GM19035 (cell line): ENCODE results near the gene AKAP12.
"Not testable (repeated sequence)": the region's sequence is repeated elsewhere in the genome, so short reads cannot be mapped to it uniquely, and the experiment has no call there.

ENCODE experiments used
- ATAC-seq: cut with Tn5 transposase; IDR thresholded peaks from one replicate; pipeline ENCODE4 v1.9.1; 2021; ENCODE audit not compliant: unreplicated experiment

Gene AKAP12

DNA sequence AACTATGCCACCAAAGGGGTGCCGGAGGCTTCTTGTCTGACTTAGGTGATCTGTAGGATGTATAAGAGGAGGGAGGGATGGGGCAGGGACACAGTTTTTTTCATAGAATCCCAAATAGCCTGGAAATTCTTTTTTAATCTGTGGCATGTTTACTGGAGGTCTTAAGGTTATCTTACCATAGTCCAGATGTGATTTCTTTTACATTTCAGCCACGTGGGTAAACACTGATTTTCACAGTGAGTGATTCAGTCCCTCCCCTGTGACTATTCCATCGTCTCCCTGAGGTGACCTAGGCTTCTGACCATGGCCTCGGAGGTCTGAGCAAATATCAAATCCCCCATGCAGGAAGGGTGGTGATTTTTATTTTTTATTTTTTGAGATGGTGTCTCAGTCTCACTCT, 67.7 kb downstream of the AKAP12 start:
- ATAC-seq, result no peak

DNA sequence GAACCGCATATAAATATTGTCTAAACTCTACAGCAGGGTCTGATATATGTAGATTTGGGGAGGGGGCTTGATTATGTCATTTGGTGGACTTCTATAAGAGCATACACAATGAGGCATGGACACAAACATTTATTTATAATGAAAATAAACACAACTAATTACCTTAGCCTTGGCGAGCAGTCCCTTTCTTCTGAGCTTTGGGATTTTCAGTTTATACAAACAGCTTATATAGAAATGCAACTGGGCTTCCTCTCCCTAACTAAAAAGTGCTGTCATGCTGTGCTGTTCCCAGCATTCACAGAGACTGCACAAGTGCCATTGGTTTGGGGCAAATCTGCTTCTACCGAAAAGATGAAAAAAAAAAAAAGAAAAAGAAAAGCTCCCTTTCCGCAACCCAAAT, 69.9 kb downstream of the AKAP12 start:
- ATAC-seq, result no peak

DNA sequence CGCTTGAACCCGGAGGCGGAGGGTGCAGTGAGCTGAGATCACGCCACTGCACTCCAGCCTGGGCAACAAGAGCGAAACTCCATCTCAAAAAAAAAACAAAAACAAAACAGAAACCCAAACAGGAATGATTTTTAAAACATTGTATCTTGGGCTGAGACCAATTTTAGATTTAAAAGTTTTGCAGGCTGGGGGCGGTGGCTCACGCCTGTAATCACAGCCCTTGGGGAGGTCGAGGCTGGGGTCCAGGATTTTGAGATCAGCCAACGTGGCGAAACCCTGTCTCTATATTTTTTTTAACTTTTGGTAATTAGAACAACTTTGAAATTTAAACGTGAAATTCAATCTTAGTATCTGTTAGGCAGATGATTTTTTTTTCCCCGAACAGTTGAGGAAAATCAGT, 70.5 kb downstream of the AKAP12 start:
- no peak for ATAC-seq

DNA sequence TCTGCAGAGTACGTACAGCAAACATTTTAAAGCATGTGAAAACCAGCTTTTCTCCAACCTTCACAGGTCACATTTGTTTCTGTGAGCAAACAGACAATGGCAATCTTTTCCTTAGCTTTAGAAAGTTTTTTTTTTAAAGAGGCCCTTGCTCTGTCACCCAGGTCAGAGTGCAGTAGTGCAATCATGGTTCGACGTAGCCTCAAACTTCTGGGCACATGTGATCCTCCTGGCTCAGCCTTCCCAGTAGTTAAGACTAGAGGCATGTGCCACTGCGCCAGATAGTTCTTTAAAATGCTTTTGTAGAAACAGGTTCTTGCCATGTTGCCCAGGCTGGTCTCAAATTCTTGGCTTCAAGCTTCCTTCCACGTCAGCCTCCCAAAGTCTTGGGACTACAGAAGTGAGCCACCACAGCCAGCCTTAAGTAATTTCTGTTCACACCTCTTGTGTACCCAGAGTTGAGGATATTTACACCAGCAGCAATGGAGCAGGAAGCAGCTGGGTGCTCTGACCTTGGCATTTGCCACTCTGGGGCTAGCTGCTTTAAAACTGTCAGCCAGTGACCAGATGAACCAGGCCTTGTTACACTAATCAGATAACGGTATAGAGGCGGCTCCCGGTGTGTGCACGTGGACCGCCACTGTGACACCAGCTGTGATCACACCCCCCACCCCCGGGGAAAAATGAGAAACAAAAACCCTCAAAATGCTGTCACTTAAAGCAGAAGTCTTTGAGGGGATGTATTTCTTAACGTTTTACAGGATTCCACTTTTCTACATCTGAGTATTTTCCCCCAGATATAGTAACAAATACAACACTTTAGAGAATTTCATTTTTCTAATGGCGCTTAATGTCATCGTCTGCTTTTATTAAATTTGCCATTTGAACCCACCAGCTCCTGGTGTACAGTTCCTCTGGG, 71.3 kb downstream of the AKAP12 start:
- ATAC-seq, result no peak

DNA sequence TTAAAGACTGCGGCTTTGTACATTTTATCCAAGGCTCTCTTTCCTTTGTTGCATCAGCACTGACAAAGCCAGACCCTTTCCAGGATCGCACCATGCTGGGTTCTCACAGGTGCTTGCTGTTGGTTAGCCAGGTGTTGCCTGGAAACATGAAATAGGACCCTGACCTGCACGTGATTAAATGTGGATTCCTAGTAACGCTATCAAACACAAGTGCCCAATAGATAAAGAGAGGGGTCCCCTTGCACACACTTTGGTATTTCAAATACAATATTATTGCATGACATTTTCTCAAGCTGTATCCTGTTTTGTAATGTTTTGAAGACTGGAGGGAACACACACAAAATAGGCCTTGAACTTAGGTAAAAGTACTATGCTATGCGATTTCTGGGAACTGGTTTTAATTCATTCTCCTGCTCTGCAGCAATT, 73.3 kb downstream of the AKAP12 start:
- ATAC-seq, result no peak

DNA sequence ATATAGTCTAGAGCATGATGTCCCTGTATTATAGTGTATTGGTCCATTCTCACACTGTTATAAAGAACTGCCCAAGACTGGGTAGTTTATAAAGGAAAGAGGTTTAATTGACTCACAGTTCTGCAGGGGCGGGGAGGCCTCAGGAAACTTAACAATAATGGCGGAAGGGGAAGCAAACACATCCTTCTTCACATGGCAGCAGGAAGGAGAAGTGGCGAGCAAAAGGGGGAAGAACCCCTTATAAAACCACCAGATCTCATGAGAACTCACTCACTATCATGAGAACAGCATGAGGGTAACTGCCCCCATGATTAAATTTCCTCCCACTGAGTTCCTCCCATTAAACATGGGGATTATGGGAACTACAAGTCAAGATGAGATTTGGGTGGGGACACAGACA, 75.9 kb downstream of the AKAP12 start:
- ATAC-seq, result not testable (repeated sequence)

DNA sequence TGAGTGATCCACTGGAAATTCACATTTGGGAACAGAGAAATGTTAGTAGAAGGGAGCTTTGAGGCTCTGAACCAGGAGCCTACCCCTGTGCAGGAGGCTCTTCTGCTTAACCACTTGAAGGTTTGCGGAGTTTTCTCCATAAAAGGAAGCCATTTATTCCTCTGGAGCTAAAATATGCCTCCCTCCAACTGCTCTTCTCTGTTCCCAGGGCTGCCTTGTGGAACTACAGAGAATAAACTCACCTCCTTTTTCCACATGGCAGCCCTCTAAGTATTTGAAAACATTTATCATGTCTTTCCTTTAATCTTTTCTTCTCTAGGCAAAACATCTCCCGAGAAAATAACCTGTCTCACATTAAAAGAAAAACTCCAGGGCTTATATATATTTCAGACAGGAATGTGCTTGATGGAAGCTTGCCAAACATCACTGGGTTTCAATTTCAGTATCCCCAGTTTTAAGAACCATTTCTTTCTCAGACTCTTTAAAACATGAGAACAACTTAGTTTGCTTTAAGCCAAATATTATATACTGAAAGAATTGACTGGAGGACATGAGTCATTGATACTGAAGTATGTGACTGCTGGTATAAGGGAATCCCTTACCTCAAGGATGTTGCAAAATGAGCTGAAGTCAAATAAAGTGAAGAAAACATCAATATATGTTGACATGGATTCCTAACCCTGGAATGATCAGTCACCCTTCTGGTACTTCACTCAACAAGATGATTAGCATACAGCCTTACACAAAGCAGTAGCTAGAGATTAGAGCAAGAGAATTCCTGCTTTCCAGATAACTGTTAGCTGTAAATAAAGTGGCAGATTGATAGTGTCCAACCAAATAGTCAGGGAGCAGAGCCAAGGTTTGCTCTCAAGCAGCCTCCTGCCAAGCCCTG, 77.6 kb downstream of the AKAP12 start:
- ATAC-seq, result no peak

DNA sequence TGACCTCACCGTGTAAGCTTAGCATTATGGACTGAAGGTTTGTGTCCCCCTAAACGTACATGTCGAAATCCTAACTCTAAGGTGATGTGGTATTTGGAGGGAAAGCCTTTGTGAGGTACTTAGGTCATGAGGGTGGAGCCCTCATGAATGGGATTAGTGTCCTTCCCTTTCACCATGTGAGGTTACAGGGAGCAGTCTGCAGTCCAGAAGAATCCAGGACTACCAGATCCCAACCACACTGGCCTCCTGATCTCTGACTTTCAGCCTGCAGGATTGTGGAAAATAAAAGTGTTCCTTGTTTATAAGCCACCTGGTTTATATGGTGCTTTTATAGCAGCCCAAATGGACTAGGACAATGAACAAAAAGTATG, 78.2 kb downstream of the AKAP12 start:
- ATAC-seq, result no peak

DNA sequence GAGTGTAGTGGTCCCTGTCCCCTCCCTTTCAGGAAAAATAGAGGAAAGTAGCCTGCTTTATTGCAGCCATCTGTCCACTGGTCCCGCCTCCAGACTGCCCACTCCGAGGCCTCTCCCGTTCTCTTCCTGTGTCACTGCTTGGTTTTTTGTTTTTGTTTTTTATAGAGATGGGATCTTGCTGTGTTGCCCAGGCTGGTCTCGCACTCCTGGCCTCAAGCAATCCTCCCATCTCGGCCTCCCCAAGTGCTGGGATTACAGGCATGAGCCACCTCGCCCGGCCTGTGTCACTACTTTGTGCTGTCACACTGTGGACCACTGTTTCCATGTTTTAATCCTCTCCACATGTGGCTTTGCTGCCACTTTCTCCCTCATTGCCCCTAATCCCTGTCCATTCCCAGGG, 80.4 kb downstream of the AKAP12 start:
- ATAC-seq, result no peak

DNA sequence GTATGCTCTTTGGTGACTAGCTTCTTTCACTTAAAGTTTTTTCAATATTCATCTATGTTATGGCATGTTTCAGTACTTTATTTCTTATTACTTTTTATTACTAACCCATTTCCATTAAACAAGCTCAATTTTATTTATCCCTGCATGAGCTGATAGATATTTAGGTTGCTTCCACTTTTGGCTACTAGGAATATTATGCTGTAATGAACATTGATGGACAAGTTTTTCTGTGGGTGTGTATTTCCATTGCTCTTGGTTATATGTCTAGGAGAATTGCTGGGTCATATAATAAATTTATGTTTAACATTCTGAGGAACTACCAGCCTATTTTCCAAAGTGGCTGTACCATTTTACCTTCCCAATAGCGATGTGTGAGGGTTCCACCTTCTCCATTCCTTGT, 81.7 kb downstream of the AKAP12 start:
- ATAC-seq, result no peak

DNA sequence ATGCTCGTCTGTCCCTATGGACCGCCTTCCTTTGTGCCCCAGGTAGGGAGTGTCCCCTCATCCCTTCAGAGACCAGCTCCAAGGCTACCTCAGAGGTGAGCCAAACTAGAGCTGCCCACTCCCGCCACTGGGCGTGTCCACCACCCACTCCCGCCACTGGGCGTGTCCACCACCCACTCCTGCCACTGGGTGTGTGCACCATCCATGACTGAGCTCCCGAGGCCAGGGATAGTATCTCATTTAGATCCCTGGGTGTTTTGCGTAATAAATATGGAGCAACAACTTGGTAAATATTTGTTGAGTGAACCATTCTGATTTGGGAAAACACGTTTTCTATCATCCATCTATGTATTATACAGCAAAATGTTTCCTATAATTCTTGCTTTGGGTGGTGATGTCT, 82.8 kb downstream of the AKAP12 start:
- no peak for ATAC-seq

DNA sequence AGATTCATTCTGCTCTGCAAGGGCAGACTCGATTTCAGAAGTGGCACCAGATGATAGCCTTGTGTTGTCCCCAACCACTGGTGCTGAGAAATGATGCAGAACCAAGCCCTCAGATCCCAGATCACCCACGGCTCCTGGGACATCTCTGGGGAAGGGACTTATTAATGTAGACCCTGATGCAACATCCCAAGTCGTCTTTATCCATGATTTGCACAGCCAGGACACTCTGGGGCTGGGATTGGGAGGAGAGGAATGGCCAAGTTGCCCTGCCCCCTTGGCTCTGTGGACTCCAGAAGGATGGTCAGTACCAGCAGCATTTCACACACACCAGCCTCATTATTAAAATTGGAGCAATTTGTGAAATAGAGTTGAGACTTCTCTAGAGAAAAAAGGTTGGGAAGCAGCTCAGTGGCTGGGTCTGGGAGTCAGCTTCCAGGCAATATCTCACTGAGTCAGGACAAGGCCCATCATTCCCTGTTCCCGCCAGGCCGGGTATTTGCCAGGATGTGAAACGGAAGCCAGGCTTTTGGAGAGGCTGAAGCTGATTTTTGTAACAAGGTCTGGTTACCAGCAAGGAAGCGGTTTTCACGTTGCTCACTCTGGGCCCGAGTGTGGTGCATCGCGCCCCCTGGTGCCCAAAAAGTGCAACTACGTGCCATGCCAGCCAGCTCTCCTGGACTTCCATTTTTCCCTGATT, 84.2 kb downstream of the AKAP12 start:
- ATAC-seq, result peak; percentile 67

DNA sequence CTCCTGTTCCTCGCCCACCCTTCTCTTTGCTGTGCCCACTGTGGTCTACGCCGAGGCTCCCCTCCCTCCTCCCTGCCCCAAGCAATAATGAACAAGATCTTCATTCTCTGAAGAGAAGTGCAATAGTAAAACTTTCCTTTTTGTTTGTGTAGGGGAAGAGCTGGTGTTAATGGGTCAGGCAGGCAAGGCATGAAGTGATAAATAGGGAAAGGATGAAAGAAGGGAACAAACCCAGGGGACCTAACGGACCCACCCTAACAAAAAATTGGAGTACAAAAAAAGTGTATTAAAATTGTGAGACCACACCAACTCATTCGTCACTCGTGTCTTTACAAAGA, 84.7 kb downstream of the AKAP12 start:
- peak; percentile 20 for ATAC-seq

DNA sequence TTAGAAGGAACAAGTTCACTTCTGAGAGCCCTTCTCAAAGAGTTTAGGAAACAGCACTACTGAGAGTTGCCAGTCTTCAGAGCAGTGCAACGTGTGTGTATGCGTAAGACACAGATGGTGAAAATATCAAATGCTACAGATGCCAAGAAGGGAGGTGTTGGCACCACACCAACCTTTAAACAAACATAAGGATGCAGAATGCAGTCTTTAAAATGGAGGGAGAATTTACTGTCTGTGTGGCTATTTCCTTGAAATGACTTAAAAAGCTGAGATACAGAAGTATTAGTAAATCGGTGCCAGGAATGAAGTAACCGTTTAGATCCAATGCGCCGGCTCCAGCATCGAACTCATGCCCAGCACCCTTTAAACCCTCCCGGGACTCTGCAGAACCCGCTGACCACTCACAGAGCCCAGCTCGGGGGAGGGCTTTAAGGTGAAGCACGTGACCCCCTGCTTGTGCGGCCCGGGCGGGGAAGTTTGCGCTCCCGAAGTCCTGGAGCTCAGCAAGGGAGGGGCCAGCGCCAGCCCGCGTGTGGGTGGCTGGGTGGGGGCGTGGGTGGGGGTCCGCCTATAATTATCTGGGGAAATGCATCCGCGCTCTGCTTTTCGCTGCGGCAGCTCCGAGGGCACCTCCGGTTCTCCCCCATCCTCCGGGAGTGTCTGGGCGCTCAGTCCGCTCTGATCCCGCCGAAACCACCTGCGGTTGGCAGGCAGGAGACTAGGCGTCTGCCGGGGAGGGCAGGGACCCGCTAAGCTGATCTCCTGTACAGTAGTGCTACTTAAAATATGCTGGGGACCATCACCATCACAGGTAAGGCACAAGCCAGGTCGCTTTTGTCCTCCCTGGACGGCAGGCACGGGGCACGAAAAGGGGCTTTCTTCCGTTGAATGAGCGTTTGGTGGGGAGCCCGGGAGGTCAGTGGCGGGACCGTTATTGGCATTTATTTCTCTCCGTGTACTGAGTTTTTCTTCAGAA, 85.6 kb downstream of the AKAP12 start:
- no peak for ATAC-seq

DNA sequence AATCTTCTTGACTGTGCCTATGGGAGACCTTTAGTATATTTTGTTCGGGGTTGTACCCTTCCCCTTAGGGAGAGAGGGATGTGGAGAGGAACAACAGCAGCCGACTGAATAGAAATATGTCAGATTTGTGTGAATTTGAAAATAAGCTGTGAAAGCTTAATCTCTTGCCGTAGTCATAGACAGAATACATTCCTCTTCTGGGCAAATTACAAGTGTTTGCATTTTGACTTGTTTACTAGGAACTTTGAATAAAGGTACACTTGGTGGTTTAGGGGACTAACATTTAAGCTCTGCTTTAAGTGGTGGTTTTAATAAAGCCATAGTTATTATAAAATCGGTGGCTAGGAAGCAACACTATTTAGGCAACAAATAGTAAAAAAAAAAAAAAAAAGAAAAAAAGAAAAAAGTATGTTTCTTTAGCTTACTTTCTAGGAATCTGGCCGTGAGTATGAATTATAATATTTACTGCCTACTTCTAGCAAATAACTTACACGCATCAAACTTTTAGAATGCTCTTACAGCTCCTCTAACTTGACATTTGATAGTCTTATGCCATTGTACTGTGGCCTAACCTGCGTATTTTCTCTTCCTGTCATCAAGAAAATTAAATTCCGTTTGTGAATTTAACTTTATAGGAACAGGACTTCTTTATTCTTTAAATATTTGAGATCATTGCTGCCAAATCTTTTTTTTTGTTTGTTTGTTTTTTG, 86.5 kb downstream of the AKAP12 start:
- no peak for ATAC-seq

DNA sequence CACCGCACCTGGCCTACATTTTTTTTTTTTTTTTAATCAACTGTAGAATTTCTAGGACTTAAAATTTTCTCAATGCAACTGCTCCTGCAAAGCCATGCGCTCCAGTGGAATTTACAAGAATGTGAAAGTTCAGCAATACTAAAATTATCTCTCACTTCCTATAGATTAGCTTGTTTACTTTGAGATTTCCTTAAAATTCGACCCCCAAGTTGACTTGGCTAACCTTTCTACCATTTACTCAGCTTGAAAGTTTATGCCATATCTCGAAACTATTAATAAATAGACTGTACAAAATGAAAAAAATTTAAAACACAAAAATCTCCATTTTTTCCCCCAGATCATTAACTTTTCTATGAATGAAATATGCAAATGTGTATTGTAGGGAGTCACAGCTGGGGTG, 87.3 kb downstream of the AKAP12 start:
- no peak for ATAC-seq

DNA sequence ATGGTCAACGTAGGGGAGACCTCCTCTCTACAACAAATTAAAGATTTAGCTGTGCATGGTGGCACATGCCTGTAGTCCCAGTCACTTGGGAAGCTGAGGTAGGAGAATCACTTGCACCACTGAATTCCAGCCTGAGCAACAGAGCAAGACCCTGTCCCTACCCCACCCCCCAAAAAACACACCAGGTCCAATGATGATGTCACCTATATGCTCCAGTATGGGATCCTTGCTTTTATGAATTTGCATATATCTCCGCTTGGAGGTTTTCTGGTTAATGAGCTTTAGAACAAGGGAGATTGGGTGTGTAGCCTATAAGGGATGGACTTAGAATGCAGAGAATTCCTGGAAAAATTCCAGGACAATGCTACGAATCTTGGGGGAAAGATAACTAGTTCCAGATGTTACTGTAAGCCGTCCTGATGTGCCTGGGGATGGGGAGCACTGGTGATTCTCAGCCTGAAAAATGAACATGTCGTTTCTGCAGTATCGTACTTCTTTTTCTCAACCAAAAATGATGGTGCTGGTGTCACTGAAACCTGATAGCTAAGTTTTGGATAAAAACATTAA, 90.4 kb downstream of the AKAP12 start:
- ATAC-seq, result no peak

DNA sequence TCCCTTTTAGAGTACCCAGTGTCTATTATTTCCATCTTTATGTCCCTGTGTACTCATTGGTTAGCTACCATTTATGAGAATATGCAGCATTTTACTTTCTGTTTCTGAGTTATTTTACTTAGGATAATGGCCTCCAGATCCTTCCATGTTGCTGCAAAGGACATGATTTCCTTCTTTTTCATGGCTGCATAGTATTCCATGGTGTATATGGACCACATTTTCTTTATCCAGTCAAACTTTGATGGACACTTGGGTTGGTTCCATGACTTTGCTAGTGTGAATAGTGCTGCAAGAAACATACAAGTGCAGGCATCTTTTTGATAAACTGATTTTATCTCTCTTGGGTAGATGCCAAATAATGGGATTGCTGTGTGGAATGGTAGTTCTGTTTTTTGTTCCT, 96.2 kb downstream of the AKAP12 start:
- ATAC-seq, result no peak

DNA sequence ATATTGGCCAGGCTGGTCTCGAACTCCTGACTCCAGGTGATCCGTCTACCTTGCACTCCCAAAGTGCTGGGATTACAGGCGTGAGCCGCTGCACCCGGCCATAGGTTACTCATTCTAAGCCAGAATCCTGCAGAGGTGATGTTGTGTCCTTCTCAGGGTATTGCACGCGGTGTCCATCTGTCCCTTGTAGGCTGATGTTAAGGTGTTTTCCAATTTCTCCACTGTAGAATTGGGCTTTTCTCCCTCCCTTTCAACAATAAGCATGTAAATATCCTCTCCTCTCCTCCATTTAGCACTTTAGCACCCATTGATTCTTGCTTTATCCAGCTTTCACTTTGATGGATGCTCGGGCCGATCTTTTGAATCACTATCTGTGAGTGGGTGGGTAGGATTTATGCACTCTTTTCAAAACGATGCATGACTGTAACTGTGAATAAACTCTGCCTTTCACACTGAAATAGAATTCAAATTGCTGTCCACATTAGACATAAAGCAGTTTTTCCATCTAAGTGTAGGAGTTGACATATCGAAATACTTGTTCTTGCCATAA, 99.0 kb downstream of the AKAP12 start:
- ATAC-seq, result no peak
